Uterus (tissue), 2 donors: ENCODE measurements around the gene CACNA2D2.

Experiments
- POLR2A ChIP-seq, 2 donors: fragments of 450-650 bp; IDR thresholded peaks; one replicate each; pipeline ENCODE4 v1.6.1; 2016; ENCODE audit warnings: antibody characterized with exemption in 2 of 2, mild to moderate bottlenecking in 1 of 2, moderate library complexity in 1 of 2
- TF ChIP-seq, protein P1 (sequence below), 4 experiments: fragments of 200-600 bp in 2 of 4; fragments of 450-650 bp in 2 of 4; sonication (generic) in 2 of 4; IDR thresholded peaks; one replicate each; pipeline ENCODE4 v1.5.1; 2016 to 2019; ENCODE audit warnings: antibody characterized with exemption in 4 of 4, mild to moderate bottlenecking in 2 of 4, moderate library complexity in 1 of 4

DNA sequence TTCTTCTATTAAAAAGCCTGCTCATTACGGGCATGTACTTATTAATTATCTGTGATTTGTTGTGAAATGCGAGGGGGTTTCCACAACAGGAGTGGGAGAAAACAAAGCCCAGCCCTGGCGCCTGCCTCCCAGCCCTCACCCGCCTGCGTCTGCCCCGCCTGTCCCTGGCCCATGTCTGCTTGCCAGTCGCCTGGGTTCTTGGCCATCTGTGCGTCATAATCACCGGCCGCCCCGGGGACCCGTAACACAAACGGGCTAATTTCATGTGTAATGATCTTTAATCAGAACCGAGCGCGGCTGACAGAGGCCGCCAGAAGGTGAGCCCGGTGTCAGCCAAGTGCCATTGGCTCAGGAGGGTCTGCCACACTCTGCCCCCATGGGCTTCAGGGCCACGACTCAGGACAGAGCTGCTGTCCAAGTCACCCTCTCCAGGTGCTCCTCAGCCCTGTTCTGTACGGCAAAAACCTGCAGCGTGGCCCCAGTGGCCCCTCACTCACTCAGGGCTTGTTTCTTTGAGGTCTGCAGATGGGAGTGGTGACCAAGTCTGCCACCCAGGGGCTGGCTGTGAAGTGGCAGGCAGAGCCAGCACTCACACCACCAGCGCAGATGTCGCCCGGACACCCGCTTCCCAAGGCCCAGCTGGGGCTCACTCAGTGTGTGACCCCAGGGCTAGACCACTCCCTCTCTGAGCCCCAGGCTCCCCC lies 115.3 kb downstream of the CACNA2D2 start:
- TF ChIP-seq, protein P1, sequence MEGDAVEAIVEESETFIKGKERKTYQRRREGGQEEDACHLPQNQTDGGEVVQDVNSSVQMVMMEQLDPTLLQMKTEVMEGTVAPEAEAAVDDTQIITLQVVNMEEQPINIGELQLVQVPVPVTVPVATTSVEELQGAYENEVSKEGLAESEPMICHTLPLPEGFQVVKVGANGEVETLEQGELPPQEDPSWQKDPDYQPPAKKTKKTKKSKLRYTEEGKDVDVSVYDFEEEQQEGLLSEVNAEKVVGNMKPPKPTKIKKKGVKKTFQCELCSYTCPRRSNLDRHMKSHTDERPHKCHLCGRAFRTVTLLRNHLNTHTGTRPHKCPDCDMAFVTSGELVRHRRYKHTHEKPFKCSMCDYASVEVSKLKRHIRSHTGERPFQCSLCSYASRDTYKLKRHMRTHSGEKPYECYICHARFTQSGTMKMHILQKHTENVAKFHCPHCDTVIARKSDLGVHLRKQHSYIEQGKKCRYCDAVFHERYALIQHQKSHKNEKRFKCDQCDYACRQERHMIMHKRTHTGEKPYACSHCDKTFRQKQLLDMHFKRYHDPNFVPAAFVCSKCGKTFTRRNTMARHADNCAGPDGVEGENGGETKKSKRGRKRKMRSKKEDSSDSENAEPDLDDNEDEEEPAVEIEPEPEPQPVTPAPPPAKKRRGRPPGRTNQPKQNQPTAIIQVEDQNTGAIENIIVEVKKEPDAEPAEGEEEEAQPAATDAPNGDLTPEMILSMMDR (IDR thresholded peaks at IDR 0.05) = peak in 1 of 4 experiments; percentile 13
- no peak for TF ChIP-seq POLR2A (IDR thresholded peaks at IDR 0.05)
